ENCODE measurements around the gene HOXB4.

GRCh38 chr17:48584223-48584741 lies 6.1 kb upstream of the HOXB4 start:
- TF ChIP-seq CTCF (IDR thresholded peaks at IDR 0.05), result no peak
- no peak for TF ChIP-seq POLR2A (IDR thresholded peaks at IDR 0.05; ENCODE audit: low read depth)
- no peak for TF ChIP-seq EP300 (IDR thresholded peaks at IDR 0.05)

Measured in esophagus muscularis mucosa (tissue), 4 donors.